Neural crest cell (in vitro differentiated cells): ENCODE data around the gene ARAF. TPM values are rescaled to one million over a fixed set of nuclear protein-coding genes. Genes with fewer than 3 reads are reported as not detected.

Experiments
- DNase-seq: peaks from one replicate; pipeline ENCODE4 v3.0.0; 2021; ENCODE audit warnings: low read depth, mixed read lengths, low spot score
- H3K27ac Mint-ChIP-seq: one replicate; pipeline ENCODE4 v1.8.0; 2021; ENCODE audit warnings: mild to moderate bottlenecking, mixed read lengths; ENCODE audit not compliant: unreplicated experiment
- H3K27me3 Mint-ChIP-seq: 2 replicates; pipeline ENCODE4 v1.8.0; 2021; ENCODE audit warnings: low read depth, mild to moderate bottlenecking, mixed read lengths
- H3K36me3 Mint-ChIP-seq: 2 replicates; pipeline ENCODE4 v1.8.0; 2021; ENCODE audit warnings: low read depth, mild to moderate bottlenecking, mixed read lengths
- H3K4me1 Mint-ChIP-seq: 2 replicates; pipeline ENCODE4 v1.8.0; 2021; ENCODE audit warnings: mixed read lengths
- H3K4me3 Mint-ChIP-seq: one replicate; pipeline ENCODE4 v1.8.0; 2021; ENCODE audit warnings: mild to moderate bottlenecking, mixed read lengths
- H3K9me3 Mint-ChIP-seq: 2 replicates; pipeline ENCODE4 v1.8.0; 2021; ENCODE audit warnings: mixed read lengths
- CTCF ChIP-seq: fragments of 200-600 bp; sonication (generic); conservative IDR thresholded peaks from 2 replicates; pipeline ENCODE4 v1.5.0; 2021; ENCODE audit warnings: antibody characterized with exemption, mild to moderate bottlenecking
- total RNA-seq: library from RNA; stranded (reverse); gene quantifications from 2 replicates; pipeline ENCODE4 v1.2.1, GENCODE V29; 2021

The ARAF gene
- total RNA-seq, 1 donor from 2014 or later, result 55.7 TPM

DNA sequence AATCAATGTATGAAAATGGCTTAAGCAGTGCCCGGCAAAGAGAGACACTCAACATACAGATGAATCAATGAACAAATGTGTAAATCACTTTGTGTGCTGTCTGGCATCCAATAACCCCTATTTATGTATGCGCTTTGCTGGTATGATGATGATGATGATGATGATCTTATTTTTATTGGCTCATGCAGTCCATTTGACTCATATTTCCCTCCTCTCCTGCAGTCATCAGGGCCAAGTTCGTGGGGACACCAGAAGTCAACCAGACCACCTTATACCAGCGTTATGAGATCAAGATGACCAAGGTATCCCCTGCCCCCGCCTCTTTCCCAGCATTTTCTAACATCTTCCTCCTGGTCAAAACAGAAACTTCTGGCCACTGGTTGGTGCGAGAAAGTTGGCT, 23.7 kb downstream of the ARAF start:
- Mint-ChIP-seq H3K27me3 (no peaks in the 10 kb centered on the region), H3K36me3 (peaks cover 4% of the 10 kb centered on the region), H3K4me1 (peaks cover 13% of the 10 kb centered on the region), H3K27ac (no peak overlapping the region), H3K9me3 (peaks cover 2% of the 10 kb centered on the region), H3K4me3 (no peak overlapping the region)
- DNase-seq, result no peak
- TF ChIP-seq CTCF, result no peak

GRCh38 chrX:47585273-47585672, 24.3 kb downstream of the ARAF start:
- Mint-ChIP-seq H3K27me3 (no peaks in the 10 kb centered on the region), H3K4me3 (no peak overlapping the region), H3K9me3 (peaks cover 2% of the 10 kb centered on the region), H3K4me1 (peaks cover 13% of the 10 kb centered on the region), H3K27ac (no peak overlapping the region), H3K36me3 (peaks cover 4% of the 10 kb centered on the region)
- no peak for DNase-seq
- TF ChIP-seq CTCF, result no peak

GRCh38 chrX:47586043-47586787, 25.2 kb downstream of the ARAF start:
- no peak for TF ChIP-seq CTCF
- H3K4me3 Mint-ChIP-seq, result no peak overlapping the region
- peaks cover 13% of the 10 kb centered on the region for H3K4me1 Mint-ChIP-seq
- DNase-seq, result no peak
- peaks cover 4% of the 10 kb centered on the region for H3K36me3 Mint-ChIP-seq
- no peak overlapping the region for H3K27ac Mint-ChIP-seq
- H3K27me3 Mint-ChIP-seq, result no peaks in the 10 kb centered on the region
- H3K9me3 Mint-ChIP-seq, result peaks cover 2% of the 10 kb centered on the region

GRCh38 chrX:47587091-47587891, 26.3 kb downstream of the ARAF start:
- no peak for TF ChIP-seq CTCF
- H3K27ac Mint-ChIP-seq, result no peak overlapping the region
- peaks cover 2% of the 10 kb centered on the region for H3K9me3 Mint-ChIP-seq
- no peak overlapping the region for H3K4me3 Mint-ChIP-seq
- H3K27me3 Mint-ChIP-seq, result no peaks in the 10 kb centered on the region
- peaks cover 7% of the 10 kb centered on the region for H3K4me1 Mint-ChIP-seq
- DNase-seq, result no peak
- H3K36me3 Mint-ChIP-seq, result peaks cover 4% of the 10 kb centered on the region

GRCh38 chrX:47587906-47588735, 27.1 kb downstream of the ARAF start:
- no peaks in the 10 kb centered on the region for H3K27me3 Mint-ChIP-seq
- peaks cover 4% of the 10 kb centered on the region for H3K36me3 Mint-ChIP-seq
- H3K27ac Mint-ChIP-seq, result no peak overlapping the region
- no peak overlapping the region for H3K4me3 Mint-ChIP-seq
- DNase-seq, result no peak
- peaks cover 2% of the 10 kb centered on the region for H3K9me3 Mint-ChIP-seq
- TF ChIP-seq CTCF, result no peak
- peaks cover 7% of the 10 kb centered on the region for H3K4me1 Mint-ChIP-seq
